ENCODE measurements around the gene PCDHGA3.

DNA sequence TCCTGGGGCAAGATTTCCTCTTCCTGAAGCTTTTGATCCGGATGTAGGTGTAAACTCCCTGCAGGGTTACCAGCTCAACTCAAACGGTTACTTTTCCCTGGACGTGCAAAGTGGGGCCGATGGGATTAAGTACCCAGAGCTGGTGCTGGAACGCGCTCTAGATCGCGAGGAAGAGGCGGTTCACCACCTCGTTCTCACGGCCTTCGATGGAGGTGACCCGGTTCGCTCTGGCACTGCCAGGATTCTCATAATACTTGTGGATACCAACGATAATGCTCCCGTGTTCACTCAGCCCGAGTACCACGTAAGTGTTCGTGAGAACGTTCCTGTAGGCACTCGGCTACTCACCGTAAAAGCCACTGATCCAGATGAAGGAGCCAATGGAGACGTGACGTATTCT lies 12.0 kb downstream of the PCDHGA3 start:
- TF ChIP-seq, protein P1, sequence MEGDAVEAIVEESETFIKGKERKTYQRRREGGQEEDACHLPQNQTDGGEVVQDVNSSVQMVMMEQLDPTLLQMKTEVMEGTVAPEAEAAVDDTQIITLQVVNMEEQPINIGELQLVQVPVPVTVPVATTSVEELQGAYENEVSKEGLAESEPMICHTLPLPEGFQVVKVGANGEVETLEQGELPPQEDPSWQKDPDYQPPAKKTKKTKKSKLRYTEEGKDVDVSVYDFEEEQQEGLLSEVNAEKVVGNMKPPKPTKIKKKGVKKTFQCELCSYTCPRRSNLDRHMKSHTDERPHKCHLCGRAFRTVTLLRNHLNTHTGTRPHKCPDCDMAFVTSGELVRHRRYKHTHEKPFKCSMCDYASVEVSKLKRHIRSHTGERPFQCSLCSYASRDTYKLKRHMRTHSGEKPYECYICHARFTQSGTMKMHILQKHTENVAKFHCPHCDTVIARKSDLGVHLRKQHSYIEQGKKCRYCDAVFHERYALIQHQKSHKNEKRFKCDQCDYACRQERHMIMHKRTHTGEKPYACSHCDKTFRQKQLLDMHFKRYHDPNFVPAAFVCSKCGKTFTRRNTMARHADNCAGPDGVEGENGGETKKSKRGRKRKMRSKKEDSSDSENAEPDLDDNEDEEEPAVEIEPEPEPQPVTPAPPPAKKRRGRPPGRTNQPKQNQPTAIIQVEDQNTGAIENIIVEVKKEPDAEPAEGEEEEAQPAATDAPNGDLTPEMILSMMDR (IDR thresholded peaks at IDR 0.05; ENCODE audit: extremely low read depth in 1 of 2, insufficient read depth in 1 of 2, low read depth in 1 of 2, low read length in 2 of 2) = no peak
- TF ChIP-seq EZH2 (IDR thresholded peaks at IDR 0.05; ENCODE audit: borderline replicate concordance, low read depth, low read length, severe bottlenecking) = no peak
- no peak for TF ChIP-seq POLR2AphosphoS5 (IDR thresholded peaks at IDR 0.05; ENCODE audit: insufficient read depth, low read depth, low read length)
- TF ChIP-seq, protein P2, sequence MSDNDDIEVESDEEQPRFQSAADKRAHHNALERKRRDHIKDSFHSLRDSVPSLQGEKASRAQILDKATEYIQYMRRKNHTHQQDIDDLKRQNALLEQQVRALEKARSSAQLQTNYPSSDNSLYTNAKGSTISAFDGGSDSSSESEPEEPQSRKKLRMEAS (IDR thresholded peaks at IDR 0.05; ENCODE audit: insufficient read depth, insufficient read length) = no peak

Measured in endothelial cell of umbilical vein (primary cell).